G401.6 (cell line): ENCODE measurements around the gene ZNF322.
"Not testable (repeated sequence)": the region's sequence is repeated elsewhere in the genome, so short reads cannot be mapped to it uniquely, and the experiment has no call there.

Experiments used
- FAIRE-seq: peaks from 2 replicates; lab custom pipeline; 2012; peaks lifted over from hg19 to GRCh38; lab: Jason Lieb, UNC

ZNF322 gene

DNA sequence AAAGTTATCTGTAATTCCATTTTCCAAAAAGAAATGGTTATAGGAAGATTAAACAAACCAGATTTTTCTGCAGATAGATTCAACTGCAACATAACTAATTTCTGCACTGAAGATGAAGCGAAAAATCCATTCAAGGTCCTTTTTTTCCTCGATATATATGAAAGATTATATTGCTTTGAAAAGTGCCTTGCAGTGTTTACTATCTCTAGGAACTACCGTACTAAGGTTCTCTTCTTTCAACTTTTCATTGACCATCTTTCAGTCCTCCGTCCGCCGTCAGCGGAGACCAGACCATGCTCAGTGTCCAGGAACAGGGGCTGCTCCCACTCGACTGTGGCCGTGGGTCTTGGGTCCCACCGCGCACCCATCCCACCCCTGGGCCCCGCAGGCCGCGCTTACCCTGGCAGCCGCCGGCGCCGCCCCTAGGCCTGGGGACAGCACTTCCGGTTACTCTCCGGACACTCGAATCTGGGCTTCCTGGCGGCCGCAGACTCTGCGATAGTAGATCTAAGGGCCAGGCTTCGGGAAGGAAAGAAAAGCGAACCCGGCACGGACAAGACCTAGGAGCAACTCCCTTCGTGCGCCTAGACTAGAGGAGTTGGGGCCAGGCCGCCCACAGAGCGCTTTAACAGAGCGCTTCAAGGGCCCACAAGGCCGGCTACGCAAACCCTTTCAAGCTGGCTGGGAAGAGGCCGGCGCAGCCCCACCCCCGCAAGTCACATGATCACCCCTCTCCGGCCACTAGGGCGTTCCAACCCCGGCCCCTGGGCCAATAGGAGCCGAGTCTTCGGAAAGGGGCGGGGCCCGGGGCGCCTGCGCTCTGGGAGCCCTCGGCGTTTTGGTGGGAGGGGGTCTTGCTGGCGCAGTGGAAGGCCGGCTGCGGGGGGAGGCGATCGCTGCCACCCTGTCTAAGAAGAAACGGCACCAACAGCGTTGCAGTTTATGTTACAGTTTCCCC, at the start of gene ZNF322:
ZNF322 (minus strand) TSS at position 705 of the 958 bp plus-strand sequence. CDS start 21,193 bp downstream, outside the sequence.
- FAIRE-seq, result peak; percentile 94

GRCh38 chr6:26705780-26706179, 46.2 kb upstream of the ZNF322 start:
- FAIRE-seq, result not testable (repeated sequence)

GRCh38 chr6:26705352-26705751, 45.8 kb upstream of the ZNF322 start:
- peak; percentile 55 for FAIRE-seq

- FAIRE-seq, result not testable (repeated sequence)
Observed at GRCh38 chr6:26701023-26701747, 41.6 kb upstream of the ZNF322 start.

GRCh38 chr6:26697496-26697895, 38.0 kb upstream of the ZNF322 start:
- FAIRE-seq, result not testable (repeated sequence)

DNA sequence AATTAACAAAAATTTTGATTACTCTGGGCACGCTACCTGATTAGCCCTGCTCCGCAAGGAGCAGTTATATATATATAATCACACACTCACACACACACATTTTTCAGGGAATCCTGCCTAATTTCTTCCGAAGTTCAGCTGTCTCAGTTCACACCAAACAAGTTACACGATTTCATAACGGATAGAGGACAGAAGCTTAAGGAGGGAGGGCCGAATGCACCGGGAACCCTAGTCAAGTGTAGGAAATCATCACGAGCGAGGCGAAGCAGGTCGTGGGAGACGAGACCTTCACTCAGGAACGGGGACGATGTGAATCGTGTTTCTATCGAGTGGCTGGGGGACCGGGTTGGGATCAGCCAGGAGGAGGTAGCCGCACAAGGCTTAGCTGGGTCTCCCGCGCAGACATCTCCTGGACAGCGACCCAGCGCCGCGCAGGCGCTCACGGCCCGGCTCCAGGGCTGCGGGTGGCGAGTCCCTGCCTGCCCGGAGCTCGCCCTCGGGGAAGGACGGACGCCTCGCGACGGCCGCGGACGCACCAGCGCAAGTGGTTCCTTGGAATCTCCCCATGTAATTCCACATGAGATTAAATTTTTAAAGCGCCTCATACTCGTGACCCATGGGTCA, 29.9 kb upstream of the ZNF322 start:
- FAIRE-seq, result not testable (repeated sequence)

- FAIRE-seq, result not testable (repeated sequence)
Observed at GRCh38 chr6:26682435-26683042, 23.0 kb upstream of the ZNF322 start.

GRCh38 chr6:26673287-26673686, 13.7 kb upstream of the ZNF322 start:
- not testable (repeated sequence) for FAIRE-seq

DNA sequence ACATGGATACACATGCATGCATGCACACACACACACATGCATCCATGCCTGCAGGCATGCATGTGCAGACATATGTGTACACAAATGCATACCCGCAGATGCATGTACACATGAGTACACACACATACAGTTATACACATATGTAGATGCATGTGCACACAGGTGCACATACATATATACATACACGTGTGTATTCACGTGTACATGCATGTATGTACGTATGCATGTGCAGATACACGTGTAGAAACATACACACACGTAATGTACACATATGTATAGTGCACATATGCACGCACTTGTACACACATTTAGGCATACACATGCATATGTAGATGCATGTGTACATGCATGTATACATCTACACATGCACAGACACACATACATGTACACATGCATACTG, 11.0 kb upstream of the ZNF322 start:
- FAIRE-seq, result not testable (repeated sequence)

GRCh38 chr6:26670003-26670402, 10.5 kb upstream of the ZNF322 start:
- not testable (repeated sequence) for FAIRE-seq

DNA sequence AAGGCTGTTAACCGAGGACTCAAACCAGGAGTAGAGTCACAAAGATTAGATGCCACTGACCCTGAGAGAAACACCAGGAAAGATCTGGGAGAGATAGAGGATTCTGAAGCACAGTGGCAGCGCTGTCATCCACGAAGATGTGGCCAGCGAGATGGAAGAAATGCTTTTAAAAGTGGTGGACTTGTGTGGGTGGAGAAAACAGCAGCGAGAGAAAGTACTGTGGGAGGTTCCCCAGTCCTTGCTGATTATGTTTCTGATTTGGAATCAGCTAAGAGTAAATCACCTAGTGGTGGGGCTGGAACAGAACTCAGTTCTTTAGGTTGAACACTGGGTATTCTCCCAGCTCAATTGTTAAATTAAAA, 435 bp upstream of the ZNF322 start:
- no peak for FAIRE-seq

DNA sequence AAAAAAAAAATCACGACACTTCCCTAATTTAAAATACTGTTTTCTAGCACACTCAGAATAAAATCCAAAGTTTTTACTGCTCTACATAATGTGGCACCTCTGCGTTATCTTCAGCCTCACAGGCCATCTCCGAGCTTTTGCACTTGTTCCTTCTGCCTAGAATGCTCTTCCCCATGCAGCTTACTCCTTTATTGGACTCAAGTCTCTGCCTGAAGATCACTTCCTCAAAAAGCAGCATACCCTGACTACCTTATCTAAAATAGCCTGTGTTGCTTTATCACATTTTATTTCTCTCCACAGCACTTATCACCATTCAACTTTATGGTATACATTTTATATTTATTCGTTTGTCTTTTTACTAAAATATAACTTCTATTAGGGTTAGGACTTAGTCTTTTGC, 2.3 kb downstream of the ZNF322 start:
- no peak for FAIRE-seq

DNA sequence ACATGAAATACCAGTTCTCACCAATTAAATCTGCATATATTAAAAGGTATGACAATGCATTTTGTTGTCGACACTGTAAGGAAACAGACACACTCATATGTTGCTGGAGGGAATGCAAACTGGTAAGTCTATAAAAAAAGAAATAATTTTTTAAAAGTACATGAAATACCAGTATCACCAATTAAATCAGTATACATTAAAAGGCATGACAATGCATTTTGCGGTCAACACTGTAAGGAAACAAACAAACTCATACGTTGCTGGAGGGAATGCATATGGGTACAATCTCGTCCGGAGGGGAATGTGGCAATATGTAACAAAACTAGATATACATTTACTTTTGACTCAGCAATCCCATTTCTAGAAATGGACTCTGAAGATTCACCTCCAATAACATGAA, 6.5 kb downstream of the ZNF322 start:
- FAIRE-seq, result no peak

GRCh38 chr6:26651133-26651781, 8.3 kb downstream of the ZNF322 start:
- no peak for FAIRE-seq

DNA sequence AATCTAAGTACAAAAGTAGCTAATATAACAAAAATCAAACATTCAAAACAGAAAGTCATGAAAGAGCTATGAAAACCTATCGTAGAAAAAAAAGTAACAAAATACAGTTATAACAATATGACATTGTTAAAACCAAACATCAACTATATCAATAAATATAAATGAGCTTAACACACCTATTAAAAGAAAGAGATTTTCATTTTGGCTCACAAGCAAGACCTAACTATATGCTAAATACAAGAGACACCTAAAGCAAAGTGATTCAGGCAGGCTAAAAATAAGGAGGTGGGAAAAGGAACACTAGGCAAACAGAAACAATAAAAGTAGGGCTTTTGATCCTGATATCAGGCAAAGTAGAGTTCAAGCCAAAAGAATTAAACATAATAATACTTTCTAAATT, 13.5 kb downstream of the ZNF322 start:
- FAIRE-seq, result peak; percentile 23

GRCh38 chr6:26640806-26641205, 18.7 kb downstream of the ZNF322 start:
- no peak for FAIRE-seq

DNA sequence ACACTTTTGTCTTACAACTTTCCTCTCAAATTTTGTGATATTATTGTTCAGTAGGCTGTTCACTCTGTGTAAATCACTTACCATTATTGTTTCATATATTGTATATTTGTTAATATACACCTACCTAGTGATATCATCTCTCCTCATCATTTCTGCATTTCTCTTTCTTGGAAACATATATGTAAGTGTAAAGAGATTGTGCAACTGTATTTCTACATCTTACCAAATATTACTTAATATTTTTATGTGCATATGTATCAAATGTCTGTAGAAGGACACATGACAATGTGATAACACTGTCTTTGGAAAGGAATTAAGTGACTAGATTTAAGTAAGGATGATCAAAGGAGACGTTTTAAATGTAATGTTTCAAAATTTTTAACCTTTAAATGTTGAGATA, 30.2 kb downstream of the ZNF322 start:
- no peak for FAIRE-seq

DNA sequence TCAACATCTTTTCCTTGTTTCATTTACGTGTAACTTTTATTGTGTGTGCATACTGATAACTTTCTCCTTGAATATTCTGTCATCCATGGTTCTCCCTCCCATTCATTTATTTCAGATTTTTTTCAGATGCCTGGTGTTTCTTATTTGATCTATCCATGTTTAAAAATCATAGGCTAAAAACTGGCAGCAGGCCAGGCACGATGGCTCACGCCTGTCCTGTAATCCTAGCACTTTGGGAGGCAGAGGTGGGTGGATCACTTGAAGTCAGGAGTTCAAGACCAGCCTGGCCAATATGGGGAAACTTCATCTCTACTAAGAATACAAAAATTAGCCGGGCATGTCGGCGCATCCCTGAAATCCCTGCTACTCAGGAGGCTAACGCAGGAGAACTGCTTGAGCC, 31.7 kb downstream of the ZNF322 start:
- FAIRE-seq, result no peak

DNA sequence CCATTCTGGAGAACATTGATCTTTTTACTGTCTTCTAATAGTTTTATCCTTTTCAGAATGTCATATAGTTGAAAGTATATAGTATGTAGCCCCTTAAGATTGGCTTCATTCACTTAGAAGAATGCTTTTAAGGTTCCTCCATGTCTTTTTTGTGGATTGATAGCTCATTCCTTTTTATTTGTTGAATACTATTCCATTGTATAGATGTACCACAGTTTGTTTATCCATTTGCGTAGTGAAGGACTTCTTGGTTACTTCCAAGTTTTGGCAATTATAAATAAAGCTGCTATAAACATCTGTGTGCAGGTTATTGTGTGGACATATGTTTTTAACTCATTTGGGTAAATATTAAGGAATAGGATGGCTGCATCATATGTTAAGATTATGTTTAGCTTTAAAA, 35.0 kb downstream of the ZNF322 start:
- FAIRE-seq, result no peak

GRCh38 chr6:26623339-26623859, 36.1 kb downstream of the ZNF322 start:
- no peak for FAIRE-seq
